Progenitor cell of endocrine pancreas (in vitro differentiated cells): ENCODE measurements around the gene ZNF593OS. TPM values are rescaled to one million over a fixed set of nuclear protein-coding genes. Genes with fewer than 3 reads are reported as not detected.
A peak's percentile ranks its signal among the peaks of the same experiment; 100 is the strongest.

Experiments used
- DNase-seq: peaks from one replicate; pipeline ENCODE4 v3.0.0; 2021; ENCODE audit warnings: low spot score; ENCODE audit not compliant: unreplicated experiment
- H3K27ac Mint-ChIP-seq: 2 replicates; pipeline ENCODE4 v1.8.0; 2021; ENCODE audit warnings: mild to moderate bottlenecking, moderate library complexity, mixed read lengths
- H3K27me3 Mint-ChIP-seq: 2 replicates; pipeline ENCODE4 v1.8.0; 2021; ENCODE audit warnings: mixed read lengths
- H3K36me3 Mint-ChIP-seq: 2 replicates; pipeline ENCODE4 v1.8.0; 2022; ENCODE audit warnings: mixed read lengths; ENCODE audit not compliant: insufficient read depth
- H3K4me1 Mint-ChIP-seq: 2 replicates; pipeline ENCODE4 v1.8.0; 2021; ENCODE audit warnings: low read depth, mixed read lengths
- H3K4me3 Mint-ChIP-seq: 2 replicates; pipeline ENCODE4 v1.8.0; 2021; ENCODE audit warnings: low read depth, mild to moderate bottlenecking, moderate library complexity, mixed read lengths
- H3K9me3 Mint-ChIP-seq: 2 replicates; pipeline ENCODE4 v1.8.0; 2021; ENCODE audit warnings: low read depth, mixed read lengths
- total RNA-seq: library from RNA; stranded (reverse); gene quantifications from 2 replicates; pipeline ENCODE4 v1.2.1, GENCODE V29; 2021
- TF ChIP-seq, protein P1 (sequence below): fragments of 200-600 bp; sonication (generic); IDR thresholded peaks from one replicate; pipeline ENCODE4 v1.5.0; 2021; ENCODE audit warnings: antibody characterized with exemption, mild to moderate bottlenecking; ENCODE audit not compliant: unreplicated experiment

ZNF593OS gene
- total RNA-seq, 1 donor from 2014 or later, result not detected

DNA sequence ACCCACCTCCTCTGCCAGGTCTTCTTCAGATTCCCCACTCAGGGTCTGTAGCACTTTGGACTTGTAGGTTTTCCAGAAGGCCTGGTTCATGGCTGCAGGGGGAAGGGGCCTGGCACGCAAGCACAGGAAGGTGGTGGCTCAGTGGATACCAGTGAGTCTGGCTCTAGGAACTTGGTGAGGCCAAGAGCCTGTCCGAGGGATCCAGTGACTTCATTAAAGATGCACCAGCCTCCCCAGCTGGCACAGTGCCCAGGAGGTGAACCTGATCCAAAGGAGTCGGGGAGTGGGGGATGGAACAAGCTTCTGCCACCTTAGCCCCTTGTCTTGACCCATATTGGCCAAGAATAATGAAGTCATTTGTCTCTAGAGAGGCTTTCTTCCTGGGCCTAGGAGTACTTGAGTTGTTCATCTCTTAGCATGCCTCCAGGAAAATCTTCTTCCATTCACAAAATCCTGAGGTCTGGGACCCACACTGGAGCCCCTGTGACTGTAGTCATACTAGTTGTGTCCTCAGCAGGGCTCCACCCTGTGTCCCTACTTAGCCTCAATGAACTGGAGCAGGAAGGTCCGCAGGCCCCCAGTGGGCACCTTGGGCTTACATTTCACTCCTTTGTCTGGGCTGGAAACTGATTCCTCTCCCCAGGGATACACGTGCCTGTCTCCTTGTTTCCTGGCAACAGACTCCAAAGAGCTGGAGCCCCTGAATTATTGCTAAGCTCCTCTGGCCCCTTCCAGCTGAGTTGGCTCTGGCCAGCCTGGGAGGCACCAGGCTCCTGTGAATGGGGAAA, 3.0 kb downstream of the ZNF593OS start, which contains the start of gene C1orf232:
TSS of gene C1orf232 (minus strand) at position 554 of the 788 bp plus-strand sequence. CDS start at position 90, 464 bp downstream.
- TF ChIP-seq, protein P1, sequence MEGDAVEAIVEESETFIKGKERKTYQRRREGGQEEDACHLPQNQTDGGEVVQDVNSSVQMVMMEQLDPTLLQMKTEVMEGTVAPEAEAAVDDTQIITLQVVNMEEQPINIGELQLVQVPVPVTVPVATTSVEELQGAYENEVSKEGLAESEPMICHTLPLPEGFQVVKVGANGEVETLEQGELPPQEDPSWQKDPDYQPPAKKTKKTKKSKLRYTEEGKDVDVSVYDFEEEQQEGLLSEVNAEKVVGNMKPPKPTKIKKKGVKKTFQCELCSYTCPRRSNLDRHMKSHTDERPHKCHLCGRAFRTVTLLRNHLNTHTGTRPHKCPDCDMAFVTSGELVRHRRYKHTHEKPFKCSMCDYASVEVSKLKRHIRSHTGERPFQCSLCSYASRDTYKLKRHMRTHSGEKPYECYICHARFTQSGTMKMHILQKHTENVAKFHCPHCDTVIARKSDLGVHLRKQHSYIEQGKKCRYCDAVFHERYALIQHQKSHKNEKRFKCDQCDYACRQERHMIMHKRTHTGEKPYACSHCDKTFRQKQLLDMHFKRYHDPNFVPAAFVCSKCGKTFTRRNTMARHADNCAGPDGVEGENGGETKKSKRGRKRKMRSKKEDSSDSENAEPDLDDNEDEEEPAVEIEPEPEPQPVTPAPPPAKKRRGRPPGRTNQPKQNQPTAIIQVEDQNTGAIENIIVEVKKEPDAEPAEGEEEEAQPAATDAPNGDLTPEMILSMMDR, result no peak
- no peak for DNase-seq
- no peaks in the 10 kb centered on the region for H3K9me3 Mint-ChIP-seq
- H3K27me3 Mint-ChIP-seq, result peaks cover 6% of the 10 kb centered on the region
- peak within 1 kb of the TSS; percentile 90 for H3K27ac Mint-ChIP-seq
- H3K4me3 Mint-ChIP-seq, result peak within 1 kb of the TSS; percentile 87
- H3K4me1 Mint-ChIP-seq, result peaks cover 16% of the 10 kb centered on the region
- H3K36me3 Mint-ChIP-seq, result no peaks in the 10 kb centered on the region

DNA sequence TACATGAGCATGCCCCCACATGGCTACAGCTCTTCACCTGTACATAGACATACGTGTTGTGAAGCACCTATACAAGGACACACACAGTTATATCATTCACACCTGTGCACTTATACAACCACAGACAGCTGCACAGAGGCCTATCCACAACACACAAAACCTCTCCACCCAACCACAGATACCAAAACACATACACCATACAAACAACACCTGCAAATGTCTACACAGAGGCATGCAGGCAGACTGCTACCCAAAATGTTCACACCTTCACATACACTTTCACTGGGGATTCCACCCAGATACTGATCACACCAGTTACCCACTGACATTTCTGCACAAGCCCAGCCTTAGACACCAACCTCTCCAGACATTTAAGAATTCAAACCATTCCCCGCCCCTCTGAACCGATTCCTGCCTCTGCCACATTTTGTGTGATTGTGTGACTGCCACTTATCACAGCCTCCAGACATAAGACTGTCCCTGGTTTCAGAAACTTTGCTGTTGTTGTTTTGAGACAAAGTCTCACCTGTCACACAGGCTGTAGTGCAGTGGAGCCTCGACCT, 4.8 kb downstream of the ZNF593OS start:
- TF ChIP-seq, protein P1, result no peak
- H3K9me3 Mint-ChIP-seq, result no peaks in the 10 kb centered on the region
- peak overlapping the region; percentile 22 for H3K27ac Mint-ChIP-seq
- H3K27me3 Mint-ChIP-seq, result peaks cover 13% of the 10 kb centered on the region
- no peak overlapping the region for H3K4me3 Mint-ChIP-seq
- H3K4me1 Mint-ChIP-seq, result peaks cover 16% of the 10 kb centered on the region
- no peak for DNase-seq
- H3K36me3 Mint-ChIP-seq, result no peaks in the 10 kb centered on the region

DNA sequence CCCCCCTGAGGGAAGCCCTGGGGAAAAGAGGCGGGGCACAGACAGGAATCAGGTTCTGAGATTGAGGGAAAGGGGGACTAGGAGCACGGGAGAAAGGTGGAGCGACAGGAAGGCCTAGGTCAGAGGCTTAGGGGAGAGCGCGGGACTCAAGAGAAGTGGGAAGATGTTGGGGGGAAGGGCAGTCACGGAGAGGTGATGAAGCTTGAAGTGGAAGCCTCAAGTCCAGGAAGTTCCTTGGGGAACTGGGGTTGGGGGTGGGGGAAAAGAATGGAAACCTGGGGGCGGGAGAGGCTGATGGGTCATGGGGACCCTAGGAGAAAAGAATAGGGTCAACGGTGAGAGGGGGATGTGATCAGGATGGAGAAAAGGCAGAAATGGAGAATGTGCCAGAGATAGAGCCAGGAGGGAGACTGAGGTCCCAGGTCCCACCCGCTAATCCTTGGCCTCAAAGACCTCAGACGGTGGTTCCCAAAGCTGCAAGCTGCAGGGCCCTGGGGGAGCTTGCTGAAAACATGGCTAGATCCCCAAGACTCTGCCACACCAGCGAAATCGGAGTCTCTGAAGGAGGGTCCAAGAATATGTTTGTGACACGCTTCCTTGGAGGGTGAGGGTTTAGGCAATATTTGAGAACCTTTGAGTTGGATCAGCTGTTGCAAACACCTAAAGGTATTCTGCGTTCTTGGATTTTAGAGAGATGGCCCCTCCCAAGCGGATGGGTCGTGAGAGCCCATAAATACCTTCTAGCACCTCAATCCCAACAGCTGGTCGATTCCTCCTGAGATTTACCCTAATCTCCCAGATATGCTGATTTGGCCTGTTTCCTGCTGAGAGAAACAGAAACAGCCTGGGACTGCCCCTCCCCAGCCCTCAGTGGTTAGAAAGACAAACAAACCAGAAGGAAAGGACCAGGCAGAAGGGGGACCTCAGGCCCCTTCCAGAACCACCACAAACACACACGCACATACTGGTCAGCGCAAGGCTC, 6.5 kb downstream of the ZNF593OS start:
- TF ChIP-seq, protein P1, result no peak
- H3K9me3 Mint-ChIP-seq, result no peaks in the 10 kb centered on the region
- no peaks in the 10 kb centered on the region for H3K36me3 Mint-ChIP-seq
- no peak for DNase-seq
- peaks cover 13% of the 10 kb centered on the region for H3K4me1 Mint-ChIP-seq
- H3K4me3 Mint-ChIP-seq, result peak overlapping the region; percentile 66
- peaks cover 18% of the 10 kb centered on the region for H3K27me3 Mint-ChIP-seq
- H3K27ac Mint-ChIP-seq, result peak overlapping the region; percentile 52

DNA sequence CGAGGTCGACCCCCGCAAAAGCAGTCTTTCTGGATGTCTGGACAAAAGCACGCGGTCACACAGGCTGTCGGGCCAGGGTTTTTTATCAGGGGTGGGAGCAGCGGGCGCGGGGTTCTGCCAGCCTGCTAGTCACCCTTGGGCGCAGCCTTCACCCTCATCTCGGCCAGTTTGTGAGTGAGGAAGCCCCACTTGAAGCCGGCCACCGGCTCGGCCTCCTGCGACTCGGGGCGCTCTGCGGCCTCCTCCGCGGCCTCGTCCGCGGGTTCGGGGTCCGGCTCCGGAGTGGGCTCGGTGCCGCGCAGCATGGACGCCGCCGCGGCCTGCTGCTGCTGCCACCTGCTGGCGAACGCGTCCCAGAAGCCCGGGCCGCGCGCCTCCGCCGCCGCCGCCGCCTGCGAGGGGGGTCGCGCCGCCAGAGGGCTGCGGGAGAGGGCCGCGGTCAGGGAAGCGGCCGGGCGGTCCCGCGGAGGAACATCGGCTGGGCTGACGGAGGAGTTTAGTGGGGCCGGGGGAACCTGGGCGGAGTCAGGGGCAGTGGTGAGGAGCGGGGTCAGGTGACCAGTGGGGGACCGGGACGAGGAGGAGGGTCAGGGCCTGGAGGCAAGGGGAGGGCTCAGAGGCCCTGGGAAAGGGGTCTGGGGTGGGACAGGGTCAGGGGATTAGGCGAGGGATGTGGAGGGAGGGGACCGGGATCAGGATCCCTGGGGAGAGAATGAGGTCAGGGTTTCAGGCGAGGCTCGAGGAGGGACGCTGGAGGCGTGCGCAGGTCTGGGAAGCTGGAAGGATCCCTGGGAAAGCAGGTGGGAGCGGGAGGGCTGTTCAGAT, 7.4 kb downstream of the ZNF593OS start:
- TF ChIP-seq, protein P1, result peak; percentile 80
- Mint-ChIP-seq H3K27me3 (peaks cover 21% of the 10 kb centered on the region), H3K4me3 (peak overlapping the region; percentile 66), H3K27ac (peak overlapping the region; percentile 18), H3K9me3 (no peaks in the 10 kb centered on the region), H3K4me1 (peaks cover 13% of the 10 kb centered on the region), H3K36me3 (no peaks in the 10 kb centered on the region)
- peak; percentile 66 for DNase-seq
